ENCODE results near the gene STRAP. TPM values are rescaled to one million over a fixed set of nuclear protein-coding genes. Genes with fewer than 3 reads are reported as not detected.

The STRAP gene
- total RNA-seq, 2 experiments from 2014 or later: 180 to 181 TPM

Other genes starting within 250 kb of the STRAP start
- gene EPS8, start 93.0 kb upstream of the STRAP start, total RNA-seq: 1 to 10 TPM; 1.7 to 2.1 TPM
- gene DERA, start 28.9 kb downstream of the STRAP start, total RNA-seq: 1 to 10 TPM; 4.9 to 5.1 TPM